GM12878 (cell line): ENCODE data around the gene NRP2.

Source experiments
- BHLHE40 ChIP-seq, 2 experiments: fragments of 450-650 bp in 1 of 2; IDR thresholded peaks; 2 replicates each; pipeline ENCODE4 v1.6.1; 2011 to 2017; ENCODE audit warnings: low read depth in 2 of 2, borderline replicate concordance in 1 of 2, improper control_type of control experiment in 1 of 2, low read length in 1 of 2, mild to moderate bottlenecking in 1 of 2
- CEBPZ ChIP-seq: fragments of 150-350 bp; IDR thresholded peaks from 2 replicates; pipeline ENCODE4 v1.6.1; 2016; ENCODE audit warnings: low read depth, low read length
- CHD4 ChIP-seq: fragments of 200-600 bp; sonication (generic); IDR thresholded peaks from 2 replicates; pipeline ENCODE4 v1.6.1; 2016; ENCODE audit warnings: mild to moderate bottlenecking
- CTCF ChIP-seq, 3 experiments: IDR thresholded peaks in 2 of 3; conservative IDR thresholded peaks in 1 of 3; 2 replicates each; pipeline ENCODE4 v1.5.1; 2011; ENCODE audit warnings: low read depth in 3 of 3, low read length in 3 of 3, mild to moderate bottlenecking in 3 of 3, control low read depth in 2 of 3, moderate library complexity in 2 of 3, inconsistent platforms in 1 of 3, mixed read lengths in 1 of 3; ENCODE audit not compliant: control insufficient read depth in 2 of 3, insufficient read depth in 1 of 3; ENCODE audit errors: extremely low read depth in 1 of 3
- ELK1 ChIP-seq: IDR thresholded peaks from 2 replicates; pipeline ENCODE4 v1.6.1; 2012; ENCODE audit warnings: low read depth, low read length, improper control_type of control experiment
- FOS ChIP-seq: IDR thresholded peaks from 3 replicates; pipeline ENCODE4 v1.6.1; 2011; ENCODE audit warnings: borderline replicate concordance; ENCODE audit not compliant: insufficient read length; ENCODE audit errors: extremely low read depth
- MTA2 ChIP-seq: fragments of 450-650 bp; IDR thresholded peaks from 2 replicates; pipeline ENCODE4 v1.6.1; 2016; ENCODE audit warnings: low read depth, mild to moderate bottlenecking, moderate library complexity
- RAD21 ChIP-seq: IDR thresholded peaks from 2 replicates; pipeline ENCODE4 v1.6.1; 2011; ENCODE audit warnings: mild to moderate bottlenecking, low read depth, low read length, moderate library complexity; ENCODE audit not compliant: insufficient read depth
- RCOR1 ChIP-seq: conservative IDR thresholded peaks from 2 replicates; pipeline ENCODE4 v1.6.1; 2012; ENCODE audit warnings: low read depth, low read length, improper control_type of control experiment
- SUZ12 ChIP-seq: fragments of 200-600 bp; sonication (generic); IDR thresholded peaks from one replicate; pipeline ENCODE4 v1.6.1; 2018; ENCODE audit warnings: antibody characterized with exemption, mild to moderate bottlenecking; ENCODE audit not compliant: unreplicated experiment
- TCF12 ChIP-seq: IDR thresholded peaks from 2 replicates; pipeline ENCODE4 v1.6.1; 2011; ENCODE audit warnings: low read depth, mild to moderate bottlenecking, low read length

- TF ChIP-seq RAD21, result no peak
- TF ChIP-seq ELK1, result no peak
- TF ChIP-seq CTCF (IDR thresholded peaks at IDR 0.05 in 2 of 3, conservative IDR thresholded peaks at IDR 0.05 in 1 of 3; ENCODE audit: control insufficient read depth in 2 of 3, extremely low read depth in 1 of 3, insufficient read depth in 1 of 3, low read depth in 3 of 3, low read length in 3 of 3), result no peak
- no peak for TF ChIP-seq BHLHE40 (IDR thresholded peaks at IDR 0.05; ENCODE audit: borderline replicate concordance in 1 of 2, low read depth in 2 of 2, low read length in 1 of 2)
- TF ChIP-seq FOS, result no peak
- no peak for TF ChIP-seq SUZ12
- TF ChIP-seq CEBPZ, result no peak
- TF ChIP-seq TCF12, result no peak
- no peak for TF ChIP-seq RCOR1
- no peak for TF ChIP-seq CHD4
- TF ChIP-seq MTA2, result peak; percentile 12; the same call in 1 of the 2 replicates
Observed at GRCh38 chr2:205712508-205712907, 30.2 kb downstream of the NRP2 start.
